GM21367 (cell line): Measurements from ENCODE around the gene KIF20A.
"Not testable (repeated sequence)": the region's sequence is repeated elsewhere in the genome, so short reads cannot be mapped to it uniquely, and the experiment has no call there.

ENCODE experiments used
- ATAC-seq: cut with Tn5 transposase; IDR thresholded peaks from one replicate; pipeline ENCODE4 v1.9.1; 2021; ENCODE audit not compliant: unreplicated experiment

KIF20A gene

GRCh38 chr5:138178516-138179276, at the start of gene KIF20A, which contains the start of gene BRD8:
Gene KIF20A, plus strand, starts transcription at chr5:138179112. Its CDS starts 569 bp downstream, at chr5:138179681.
Gene BRD8, minus strand, starts transcription at chr5:138178630. Its CDS starts 16 bp downstream, at chr5:138178614.
- peak; percentile 78 for ATAC-seq

DNA sequence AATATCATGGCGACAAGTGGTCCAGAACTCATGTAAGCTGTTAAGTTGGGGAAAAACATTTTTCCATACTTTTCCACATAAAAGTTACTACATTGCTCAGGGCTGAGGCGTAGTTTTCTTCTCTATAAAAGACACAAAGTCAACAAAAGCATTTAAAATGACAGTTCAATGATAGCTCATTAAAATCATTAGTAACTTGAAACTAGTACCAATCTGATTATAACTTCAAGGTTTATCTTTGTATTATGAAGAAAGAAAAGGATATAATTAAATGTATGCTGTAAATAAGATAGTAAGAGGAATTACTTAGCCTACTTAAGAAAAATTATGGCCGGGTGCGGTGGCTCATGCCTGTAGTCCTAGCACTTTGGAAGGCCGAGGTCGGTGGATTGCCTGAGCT, 49.6 kb upstream of the KIF20A start:
- no peak for ATAC-seq

- no peak for ATAC-seq
Observed at GRCh38 chr5:138132543-138132942, 46.4 kb upstream of the KIF20A start.

- ATAC-seq: no peak
Observed at GRCh38 chr5:138138949-138139780, 39.7 kb upstream of the KIF20A start, which contains the start of gene NME5. Gene NME5, minus strand, starts transcription at chr5:138139428. Its CDS starts 648 bp downstream, at chr5:138138780.

- ATAC-seq: no peak
Observed at GRCh38 chr5:138139781-138140090, 39.2 kb upstream of the KIF20A start.

GRCh38 chr5:138140268-138140667, 38.6 kb upstream of the KIF20A start:
- ATAC-seq: no peak

DNA sequence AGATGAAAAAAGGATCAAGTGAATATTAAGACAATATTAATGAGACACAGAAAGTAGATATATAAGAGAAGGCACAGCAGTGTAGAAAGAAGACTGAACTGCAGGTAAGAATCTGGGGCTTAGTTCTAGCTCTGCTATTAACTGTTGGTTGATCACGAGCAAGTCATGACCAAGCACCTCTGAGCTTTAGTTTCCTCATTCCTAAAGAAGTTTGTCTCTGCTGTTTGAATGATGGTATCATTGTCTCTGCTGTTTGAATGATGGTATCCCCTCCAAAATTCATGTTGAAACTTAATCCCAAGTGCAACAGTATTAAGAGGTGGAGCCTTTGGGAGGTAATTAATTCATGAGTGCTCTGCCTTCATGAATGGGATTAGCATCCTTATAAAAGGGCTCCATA, 37.2 kb upstream of the KIF20A start:
- ATAC-seq: no peak

GRCh38 chr5:138143578-138143977, 35.3 kb upstream of the KIF20A start:
- ATAC-seq: not testable (repeated sequence)

DNA sequence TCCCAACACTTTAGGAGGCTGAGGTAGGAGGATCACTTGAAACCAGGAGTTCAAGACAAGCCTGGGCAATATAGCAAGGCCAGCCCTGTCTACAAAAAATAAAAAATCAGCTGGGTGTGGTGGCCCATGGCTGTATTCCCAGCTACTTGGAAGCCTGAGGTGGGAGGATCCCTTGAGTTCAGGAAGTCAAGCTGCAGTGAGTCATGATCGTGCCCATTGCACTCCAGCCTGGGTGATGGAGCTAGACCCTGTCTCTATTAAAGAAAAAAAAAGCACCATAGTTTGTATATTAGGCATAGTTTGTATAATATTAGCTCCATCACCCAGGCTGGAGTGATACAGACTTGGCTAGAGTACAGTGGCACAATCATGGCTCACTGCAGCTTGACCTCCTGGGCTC, 30.1 kb upstream of the KIF20A start:
- ATAC-seq: no peak

DNA sequence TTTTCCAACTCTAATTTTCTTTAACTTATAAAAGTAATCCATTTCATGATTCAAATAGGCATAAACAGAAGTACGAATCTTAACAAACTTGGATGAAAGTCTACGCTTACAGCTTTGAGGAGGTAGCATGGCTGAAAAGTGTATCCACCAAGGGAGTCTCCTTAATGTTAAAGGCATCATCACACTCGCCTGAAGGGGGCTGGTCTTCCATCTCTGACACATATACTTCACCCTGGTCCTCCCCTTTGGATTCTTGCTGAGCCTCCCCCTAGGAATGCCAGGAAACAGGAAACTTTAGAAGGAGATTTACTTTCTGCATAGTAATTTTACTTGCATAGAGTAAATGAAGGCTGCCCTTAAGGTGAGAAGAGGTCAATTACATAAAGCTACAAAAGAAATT, 29.4 kb upstream of the KIF20A start:
- no peak for ATAC-seq

GRCh38 chr5:138155977-138156376, 22.9 kb upstream of the KIF20A start:
- ATAC-seq: not testable (repeated sequence)

DNA sequence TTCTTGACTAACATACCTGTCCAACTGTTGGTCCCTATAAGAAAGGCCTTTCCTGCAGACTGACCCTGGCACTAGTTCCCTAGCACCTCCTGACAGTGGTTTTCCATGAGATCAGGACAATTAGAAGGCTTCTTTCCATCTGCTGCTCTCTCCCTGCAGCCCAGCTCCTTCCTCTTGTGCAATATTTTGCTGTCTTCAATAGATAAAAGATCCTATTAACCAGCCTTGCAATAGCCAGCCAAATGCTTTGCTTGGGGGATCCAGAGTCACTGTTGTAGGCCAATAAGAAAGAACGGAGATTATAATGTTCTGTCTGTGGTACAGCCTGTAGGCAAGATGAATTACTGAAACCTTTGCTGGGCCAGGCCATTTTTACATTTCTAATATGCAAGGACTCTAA, 21.3 kb upstream of the KIF20A start:
- ATAC-seq: no peak

DNA sequence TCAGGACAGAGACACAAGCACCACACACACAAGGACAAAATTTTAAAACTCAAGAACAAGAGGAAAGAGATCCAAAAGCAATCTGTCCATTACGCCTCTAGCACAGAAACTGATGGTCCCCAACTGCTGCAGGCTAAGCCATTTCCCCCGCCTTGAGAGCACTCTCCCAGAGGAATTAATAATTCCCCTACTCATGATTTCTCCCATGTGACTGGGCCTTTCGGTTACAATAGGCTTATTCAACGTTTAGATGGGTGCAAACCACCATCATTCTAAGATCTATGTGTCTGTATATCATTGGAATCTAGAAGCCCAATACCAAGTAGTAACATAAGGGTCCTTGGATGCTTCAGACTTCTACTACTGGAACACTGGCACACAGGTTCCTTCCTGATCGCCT, 19.2 kb upstream of the KIF20A start:
- ATAC-seq: no peak

- no peak for ATAC-seq
Observed at GRCh38 chr5:138160706-138161105, 18.2 kb upstream of the KIF20A start.

DNA sequence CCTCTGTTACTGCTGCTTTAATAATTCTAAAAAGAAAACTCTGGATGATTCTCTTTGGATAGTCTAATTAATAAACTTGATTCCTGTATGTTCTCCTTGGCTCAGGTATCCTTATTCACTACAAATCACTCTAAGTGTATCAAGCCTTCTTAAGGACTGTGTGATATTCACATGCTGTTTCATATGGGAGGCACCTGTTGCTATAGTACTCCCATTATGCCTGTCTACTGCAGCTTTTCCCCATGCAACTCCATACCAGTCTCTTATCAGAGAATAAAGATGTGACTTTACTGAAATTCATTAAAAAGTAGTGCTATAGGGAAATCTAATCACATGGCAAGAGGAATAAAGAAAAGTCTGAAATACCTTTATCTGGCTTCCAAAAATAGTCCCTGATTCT, 15.2 kb upstream of the KIF20A start:
- ATAC-seq: no peak

- ATAC-seq: no peak
Observed at GRCh38 chr5:138169124-138169523, 9.8 kb upstream of the KIF20A start.

DNA sequence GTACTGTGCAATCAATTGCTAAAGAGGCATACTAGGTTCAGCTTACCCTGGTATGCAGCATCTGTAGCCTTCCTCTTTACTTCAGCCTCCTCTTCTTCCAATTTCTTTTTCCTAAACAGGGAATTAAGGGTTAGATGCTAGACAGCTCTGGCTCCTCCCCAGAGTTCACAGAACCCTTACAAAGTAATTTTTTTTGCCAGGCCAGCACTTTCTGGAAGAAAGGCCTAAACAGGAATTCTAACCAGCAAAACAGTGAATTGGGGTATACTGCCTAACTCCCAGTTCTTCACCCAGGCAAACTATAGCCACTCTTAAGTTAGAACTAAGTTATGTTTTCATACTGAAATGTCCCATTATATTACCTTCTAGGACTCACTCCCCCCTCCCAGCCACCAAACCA, 8.6 kb upstream of the KIF20A start:
- no peak for ATAC-seq

GRCh38 chr5:138177941-138178515, 884 bp upstream of the KIF20A start:
- ATAC-seq: peak; percentile 16

- peak; percentile 4 for ATAC-seq
Observed at GRCh38 chr5:138179277-138179857, 455 bp downstream of the KIF20A start.

- ATAC-seq: no peak
Observed at GRCh38 chr5:138180183-138180782, 1.4 kb downstream of the KIF20A start.

DNA sequence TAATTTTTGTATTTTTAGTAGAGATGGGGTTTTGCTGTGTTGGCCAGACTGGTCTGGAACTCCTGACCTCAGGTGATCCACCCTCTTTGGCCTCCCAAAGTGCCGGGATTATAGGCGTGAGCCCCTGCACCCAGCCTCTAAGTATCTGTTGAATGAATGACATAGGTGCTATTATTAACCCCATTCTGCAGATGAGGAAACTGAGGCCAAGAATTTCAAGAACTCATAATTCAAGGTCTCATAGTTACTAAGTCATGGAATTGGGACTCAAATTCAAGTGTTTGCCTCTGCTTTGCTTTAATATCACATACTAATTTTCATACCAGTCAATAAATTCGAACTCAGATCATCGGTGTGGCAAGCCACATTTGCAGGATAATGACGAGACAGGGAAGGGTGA, 1.9 kb downstream of the KIF20A start:
- ATAC-seq: no peak
